ENCODE results near the gene EBF4.

The EBF4 gene

GRCh38 chr20:2691127-2691526, 1.5 kb upstream of the EBF4 start:
- H3K27me3 ChIP-seq (ENCODE audit: control insufficient read depth, low read length) = peaks cover 56% of the 10 kb centered on the region

DNA sequence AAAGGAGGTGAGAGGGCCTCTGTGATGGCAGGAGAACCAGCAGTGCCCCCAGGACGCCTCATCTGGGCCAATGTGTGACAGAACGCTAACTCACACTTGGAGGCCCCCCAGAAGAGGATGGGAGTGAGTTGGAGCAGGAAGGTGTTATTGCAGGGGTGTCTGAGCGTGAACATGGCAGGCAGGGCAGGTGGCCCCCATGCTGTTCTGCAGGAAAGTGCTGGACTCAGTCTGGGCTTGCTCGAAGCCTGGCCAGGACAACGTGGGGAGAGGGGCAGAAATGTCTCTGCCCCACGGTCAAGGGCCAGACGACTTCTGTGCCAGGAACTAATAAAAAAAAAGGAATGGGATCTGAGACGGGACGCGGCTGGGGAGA, 931 bp upstream of the EBF4 start:
- H3K9me3 ChIP-seq (ENCODE audit: control insufficient read depth, insufficient read depth, low read length) = no peaks in the 10 kb centered on the region
- H3K4me1 ChIP-seq (ENCODE audit: control insufficient read depth, low read length) = peaks cover 6% of the 10 kb centered on the region; the same call in 1 of the 2 replicates
- TF ChIP-seq, protein P1, sequence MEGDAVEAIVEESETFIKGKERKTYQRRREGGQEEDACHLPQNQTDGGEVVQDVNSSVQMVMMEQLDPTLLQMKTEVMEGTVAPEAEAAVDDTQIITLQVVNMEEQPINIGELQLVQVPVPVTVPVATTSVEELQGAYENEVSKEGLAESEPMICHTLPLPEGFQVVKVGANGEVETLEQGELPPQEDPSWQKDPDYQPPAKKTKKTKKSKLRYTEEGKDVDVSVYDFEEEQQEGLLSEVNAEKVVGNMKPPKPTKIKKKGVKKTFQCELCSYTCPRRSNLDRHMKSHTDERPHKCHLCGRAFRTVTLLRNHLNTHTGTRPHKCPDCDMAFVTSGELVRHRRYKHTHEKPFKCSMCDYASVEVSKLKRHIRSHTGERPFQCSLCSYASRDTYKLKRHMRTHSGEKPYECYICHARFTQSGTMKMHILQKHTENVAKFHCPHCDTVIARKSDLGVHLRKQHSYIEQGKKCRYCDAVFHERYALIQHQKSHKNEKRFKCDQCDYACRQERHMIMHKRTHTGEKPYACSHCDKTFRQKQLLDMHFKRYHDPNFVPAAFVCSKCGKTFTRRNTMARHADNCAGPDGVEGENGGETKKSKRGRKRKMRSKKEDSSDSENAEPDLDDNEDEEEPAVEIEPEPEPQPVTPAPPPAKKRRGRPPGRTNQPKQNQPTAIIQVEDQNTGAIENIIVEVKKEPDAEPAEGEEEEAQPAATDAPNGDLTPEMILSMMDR (IDR thresholded peaks at IDR 0.05; ENCODE audit: low read depth, low read length, poor library complexity, severe bottlenecking) = no peak
- no peak; the same call in 1 of the 2 replicates for TF ChIP-seq EZH2phosphoT487 (IDR thresholded peaks at IDR 0.05; ENCODE audit: borderline replicate concordance, low read length)
- H3K36me3 ChIP-seq (ENCODE audit: control insufficient read depth, low read length) = no peaks in the 10 kb centered on the region
- no peaks in the 10 kb centered on the region for H4K20me1 ChIP-seq (ENCODE audit: control insufficient read depth, insufficient read depth, low read depth, low read length)
- H3K4me2 ChIP-seq (ENCODE audit: low read length) = no peak overlapping the region
- no peaks in the 10 kb centered on the region for H3K9me2 ChIP-seq (replicated peaks; ENCODE audit: control insufficient read depth, low read length)
- no peak overlapping the region for H3K4me3 ChIP-seq (ENCODE audit: low read length)
- H3K27ac ChIP-seq (ENCODE audit: low read depth, low read length) = no peak overlapping the region
- no peaks in the 10 kb centered on the region for H3K79me2 ChIP-seq (ENCODE audit: control insufficient read depth, low read length)
- no peaks in the 10 kb centered on the region for H3F3A ChIP-seq (ENCODE audit: control insufficient read depth, insufficient read depth)
- H3K27me3 ChIP-seq (ENCODE audit: control insufficient read depth, low read length) = peaks cover 56% of the 10 kb centered on the region

More at GRCh38 chr20:2691127-2691526, 1.5 kb upstream of the EBF4 start:
- Histone ChIP-seq H3K9me2 (replicated peaks; ENCODE audit: control insufficient read depth, low read length) (no peaks in the 10 kb centered on the region), H3K4me1 (ENCODE audit: control insufficient read depth, low read length) (peaks cover 6% of the 10 kb centered on the region; the same call in 1 of the 2 replicates), H3K36me3 (ENCODE audit: control insufficient read depth, low read length) (no peaks in the 10 kb centered on the region), H3K79me2 (ENCODE audit: control insufficient read depth, low read length) (no peaks in the 10 kb centered on the region), H3F3A (ENCODE audit: control insufficient read depth, insufficient read depth) (no peaks in the 10 kb centered on the region), H3K9me3 (ENCODE audit: control insufficient read depth, insufficient read depth, low read length) (no peaks in the 10 kb centered on the region), H3K4me2 (ENCODE audit: low read length) (no peak overlapping the region), H3K27ac (ENCODE audit: low read depth, low read length) (no peak overlapping the region), H4K20me1 (ENCODE audit: control insufficient read depth, insufficient read depth, low read depth, low read length) (no peaks in the 10 kb centered on the region), H3K4me3 (ENCODE audit: low read length) (no peak overlapping the region)
- no peak; the same call in 1 of the 2 replicates for TF ChIP-seq EZH2phosphoT487 (IDR thresholded peaks at IDR 0.05; ENCODE audit: borderline replicate concordance, low read length)
- TF ChIP-seq, protein P1 (IDR thresholded peaks at IDR 0.05; ENCODE audit: low read depth, low read length, poor library complexity, severe bottlenecking) = no peak

- no peak for TF ChIP-seq EZH2phosphoT487 (IDR thresholded peaks at IDR 0.05; ENCODE audit: borderline replicate concordance, low read length)
- TF ChIP-seq, protein P1 (IDR thresholded peaks at IDR 0.05; ENCODE audit: low read depth, low read length, poor library complexity, severe bottlenecking) = no peak
- Histone ChIP-seq H3K9me3 (ENCODE audit: control insufficient read depth, insufficient read depth, low read length) (no peaks in the 10 kb centered on the region), H3K79me2 (ENCODE audit: control insufficient read depth, low read length) (no peaks in the 10 kb centered on the region), H3K9me2 (replicated peaks; ENCODE audit: control insufficient read depth, low read length) (no peaks in the 10 kb centered on the region), H3K27me3 (ENCODE audit: control insufficient read depth, low read length) (peaks cover 53% of the 10 kb centered on the region), H3K36me3 (ENCODE audit: control insufficient read depth, low read length) (no peaks in the 10 kb centered on the region), H3K4me1 (ENCODE audit: control insufficient read depth, low read length) (peaks cover 4% of the 10 kb centered on the region; the same call in 1 of the 2 replicates), H3F3A (ENCODE audit: control insufficient read depth, insufficient read depth) (no peaks in the 10 kb centered on the region), H3K4me2 (ENCODE audit: low read length) (no peak overlapping the region), H3K4me3 (ENCODE audit: low read length) (no peak overlapping the region), H3K27ac (ENCODE audit: low read depth, low read length) (no peak overlapping the region), H4K20me1 (ENCODE audit: control insufficient read depth, insufficient read depth, low read depth, low read length) (no peaks in the 10 kb centered on the region)
Observed at GRCh38 chr20:2692886-2693285, 306 bp downstream of the EBF4 start.

All from DOHH2 (cell line).